ENCODE results near the gene CPM. TPM values are rescaled to one million over a fixed set of nuclear protein-coding genes. Genes with fewer than 3 reads are reported as not detected.

Gene CPM
- total and polyA plus RNA-seq, 4 donors, result 14.2 to 65.0 (median 24.0) TPM

DNA sequence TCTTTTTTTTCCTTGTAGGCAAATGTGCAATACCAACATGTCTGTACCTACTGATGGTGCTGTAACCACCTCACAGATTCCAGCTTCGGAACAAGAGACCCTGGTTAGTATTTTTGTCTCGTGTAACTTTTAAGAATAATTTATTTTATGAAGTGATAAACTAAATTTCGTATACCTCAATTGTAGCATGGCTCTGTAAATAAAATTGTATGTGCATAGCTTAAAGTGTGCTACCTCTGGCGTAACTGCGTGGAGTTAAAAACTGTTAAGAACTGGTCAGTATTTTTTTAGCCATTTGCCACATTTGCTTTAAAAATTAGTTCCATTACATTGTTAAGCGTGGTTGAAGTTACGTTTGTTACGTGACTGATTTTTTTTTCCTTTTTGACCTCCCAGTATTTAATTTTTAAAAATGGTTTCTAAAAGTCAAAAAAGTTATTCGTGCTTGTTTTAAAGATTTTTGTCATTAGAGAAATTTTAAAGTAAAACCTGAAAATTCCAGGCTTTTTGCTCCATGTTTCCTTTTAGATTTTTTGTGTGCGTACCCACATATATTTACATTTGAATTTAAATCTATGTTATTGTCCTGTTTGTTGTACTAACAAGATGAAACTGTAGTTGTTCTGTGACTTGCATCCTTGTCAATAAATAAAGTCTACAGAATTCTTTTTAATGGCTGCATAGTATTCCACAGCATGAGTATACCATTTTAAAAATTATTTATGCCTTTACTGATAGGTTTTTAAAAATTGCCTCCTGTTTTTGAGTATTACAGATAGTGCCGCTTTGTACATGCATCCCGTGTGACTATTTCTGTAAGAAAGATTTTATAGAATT, 123.6 kb downstream of the CPM start:
- Histone ChIP-seq H3K4me3 (ENCODE audit: low read depth in 1 of 3, low read length in 3 of 3) (peak overlapping the region; percentile 93 to 97 (median 95)), H3K27ac (ENCODE audit: low read depth in 1 of 2, low read length in 2 of 2) (peak overlapping the region; percentile 100), H3K9ac (ENCODE audit: low read depth in 1 of 2, low read length in 2 of 2) (peak overlapping the region; percentile 73 to 80), H3K4me1 (ENCODE audit: control insufficient read depth in 4 of 4, insufficient read depth in 4 of 4, low read length in 3 of 4) (peaks cover 0 to 18% (median 8%) of the 10 kb centered on the region in 4 donors), H3K27me3 (ENCODE audit: control insufficient read depth in 4 of 4, insufficient read depth in 4 of 4, low read length in 3 of 4) (no peaks in the 10 kb centered on the region), H3K9me3 (ENCODE audit: control insufficient read depth in 4 of 4, low read length in 3 of 4) (no peaks in the 10 kb centered on the region), H3K36me3 (ENCODE audit: control insufficient read depth in 4 of 4, insufficient read depth in 3 of 4, low read depth in 1 of 4, low read length in 3 of 4) (peaks cover 5 to 16% (median 15%) of the 10 kb centered on the region in 4 donors)
- no peak for DNase-seq (ENCODE audit: low spot score)
- WGBS, result 56% methylated on average over 12 of the region's 12 CpGs
- TF ChIP-seq SP1 (IDR thresholded peaks at IDR 0.05) (no peak), FOXA2 (IDR thresholded peaks at IDR 0.05) (no peak), RAD21 (IDR thresholded peaks at IDR 0.05) (no peak), TAF1 (conservative IDR thresholded peaks at IDR 0.05) (no peak), NR2F2 (IDR thresholded peaks at IDR 0.05) (no peak), HNF4A (conservative IDR thresholded peaks at IDR 0.05) (no peak), HNF4G (IDR thresholded peaks at IDR 0.05) (no peak), YY1 (IDR thresholded peaks at IDR 0.05) (no peak), EGR1 (IDR thresholded peaks at IDR 0.05; ENCODE audit: low read depth in 2 of 2) (no peak), JUND (IDR thresholded peaks at IDR 0.05) (no peak)
- TF ChIP-seq, protein P1, sequence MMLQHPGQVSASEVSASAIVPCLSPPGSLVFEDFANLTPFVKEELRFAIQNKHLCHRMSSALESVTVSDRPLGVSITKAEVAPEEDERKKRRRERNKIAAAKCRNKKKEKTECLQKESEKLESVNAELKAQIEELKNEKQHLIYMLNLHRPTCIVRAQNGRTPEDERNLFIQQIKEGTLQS (IDR thresholded peaks at IDR 0.05), result no peak
- TF ChIP-seq, protein P2, sequence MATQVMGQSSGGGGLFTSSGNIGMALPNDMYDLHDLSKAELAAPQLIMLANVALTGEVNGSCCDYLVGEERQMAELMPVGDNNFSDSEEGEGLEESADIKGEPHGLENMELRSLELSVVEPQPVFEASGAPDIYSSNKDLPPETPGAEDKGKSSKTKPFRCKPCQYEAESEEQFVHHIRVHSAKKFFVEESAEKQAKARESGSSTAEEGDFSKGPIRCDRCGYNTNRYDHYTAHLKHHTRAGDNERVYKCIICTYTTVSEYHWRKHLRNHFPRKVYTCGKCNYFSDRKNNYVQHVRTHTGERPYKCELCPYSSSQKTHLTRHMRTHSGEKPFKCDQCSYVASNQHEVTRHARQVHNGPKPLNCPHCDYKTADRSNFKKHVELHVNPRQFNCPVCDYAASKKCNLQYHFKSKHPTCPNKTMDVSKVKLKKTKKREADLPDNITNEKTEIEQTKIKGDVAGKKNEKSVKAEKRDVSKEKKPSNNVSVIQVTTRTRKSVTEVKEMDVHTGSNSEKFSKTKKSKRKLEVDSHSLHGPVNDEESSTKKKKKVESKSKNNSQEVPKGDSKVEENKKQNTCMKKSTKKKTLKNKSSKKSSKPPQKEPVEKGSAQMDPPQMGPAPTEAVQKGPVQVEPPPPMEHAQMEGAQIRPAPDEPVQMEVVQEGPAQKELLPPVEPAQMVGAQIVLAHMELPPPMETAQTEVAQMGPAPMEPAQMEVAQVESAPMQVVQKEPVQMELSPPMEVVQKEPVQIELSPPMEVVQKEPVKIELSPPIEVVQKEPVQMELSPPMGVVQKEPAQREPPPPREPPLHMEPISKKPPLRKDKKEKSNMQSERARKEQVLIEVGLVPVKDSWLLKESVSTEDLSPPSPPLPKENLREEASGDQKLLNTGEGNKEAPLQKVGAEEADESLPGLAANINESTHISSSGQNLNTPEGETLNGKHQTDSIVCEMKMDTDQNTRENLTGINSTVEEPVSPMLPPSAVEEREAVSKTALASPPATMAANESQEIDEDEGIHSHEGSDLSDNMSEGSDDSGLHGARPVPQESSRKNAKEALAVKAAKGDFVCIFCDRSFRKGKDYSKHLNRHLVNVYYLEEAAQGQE (IDR thresholded peaks at IDR 0.05), result no peak
- TF ChIP-seq, protein P3, sequence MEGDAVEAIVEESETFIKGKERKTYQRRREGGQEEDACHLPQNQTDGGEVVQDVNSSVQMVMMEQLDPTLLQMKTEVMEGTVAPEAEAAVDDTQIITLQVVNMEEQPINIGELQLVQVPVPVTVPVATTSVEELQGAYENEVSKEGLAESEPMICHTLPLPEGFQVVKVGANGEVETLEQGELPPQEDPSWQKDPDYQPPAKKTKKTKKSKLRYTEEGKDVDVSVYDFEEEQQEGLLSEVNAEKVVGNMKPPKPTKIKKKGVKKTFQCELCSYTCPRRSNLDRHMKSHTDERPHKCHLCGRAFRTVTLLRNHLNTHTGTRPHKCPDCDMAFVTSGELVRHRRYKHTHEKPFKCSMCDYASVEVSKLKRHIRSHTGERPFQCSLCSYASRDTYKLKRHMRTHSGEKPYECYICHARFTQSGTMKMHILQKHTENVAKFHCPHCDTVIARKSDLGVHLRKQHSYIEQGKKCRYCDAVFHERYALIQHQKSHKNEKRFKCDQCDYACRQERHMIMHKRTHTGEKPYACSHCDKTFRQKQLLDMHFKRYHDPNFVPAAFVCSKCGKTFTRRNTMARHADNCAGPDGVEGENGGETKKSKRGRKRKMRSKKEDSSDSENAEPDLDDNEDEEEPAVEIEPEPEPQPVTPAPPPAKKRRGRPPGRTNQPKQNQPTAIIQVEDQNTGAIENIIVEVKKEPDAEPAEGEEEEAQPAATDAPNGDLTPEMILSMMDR (IDR thresholded peaks at IDR 0.05; ENCODE audit: low read depth, low read length, missing input control), result no peak
- TF ChIP-seq, protein P4, sequence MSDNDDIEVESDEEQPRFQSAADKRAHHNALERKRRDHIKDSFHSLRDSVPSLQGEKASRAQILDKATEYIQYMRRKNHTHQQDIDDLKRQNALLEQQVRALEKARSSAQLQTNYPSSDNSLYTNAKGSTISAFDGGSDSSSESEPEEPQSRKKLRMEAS (IDR thresholded peaks at IDR 0.05), result no peak
- TF ChIP-seq, protein P5, sequence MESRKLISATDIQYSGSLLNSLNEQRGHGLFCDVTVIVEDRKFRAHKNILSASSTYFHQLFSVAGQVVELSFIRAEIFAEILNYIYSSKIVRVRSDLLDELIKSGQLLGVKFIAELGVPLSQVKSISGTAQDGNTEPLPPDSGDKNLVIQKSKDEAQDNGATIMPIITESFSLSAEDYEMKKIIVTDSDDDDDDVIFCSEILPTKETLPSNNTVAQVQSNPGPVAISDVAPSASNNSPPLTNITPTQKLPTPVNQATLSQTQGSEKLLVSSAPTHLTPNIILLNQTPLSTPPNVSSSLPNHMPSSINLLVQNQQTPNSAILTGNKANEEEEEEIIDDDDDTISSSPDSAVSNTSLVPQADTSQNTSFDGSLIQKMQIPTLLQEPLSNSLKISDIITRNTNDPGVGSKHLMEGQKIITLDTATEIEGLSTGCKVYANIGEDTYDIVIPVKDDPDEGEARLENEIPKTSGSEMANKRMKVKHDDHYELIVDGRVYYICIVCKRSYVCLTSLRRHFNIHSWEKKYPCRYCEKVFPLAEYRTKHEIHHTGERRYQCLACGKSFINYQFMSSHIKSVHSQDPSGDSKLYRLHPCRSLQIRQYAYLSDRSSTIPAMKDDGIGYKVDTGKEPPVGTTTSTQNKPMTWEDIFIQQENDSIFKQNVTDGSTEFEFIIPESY (IDR thresholded peaks at IDR 0.05), result no peak
